Stimulated activated CD4-positive, alpha-beta T cell treated with anti-CD3 and anti-CD28 coated beads, Interleukin-4, amount 100 ng/mL, for 24 hours (primary cell): ENCODE measurements around the gene SMIM10L1.

Experiments
- DNase-seq: peaks from one replicate; pipeline ENCODE4 v3.0.0-alpha.2; 2020

SMIM10L1 gene

GRCh38 chr12:11202811-11203210 lies 31.8 kb downstream of the SMIM10L1 start:
- no peak for DNase-seq

GRCh38 chr12:11204173-11204572 lies 33.2 kb downstream of the SMIM10L1 start:
- no peak for DNase-seq

GRCh38 chr12:11209113-11209512 lies 38.1 kb downstream of the SMIM10L1 start:
- DNase-seq, result no peak
